Osteocyte (in vitro differentiated cells): Measurements from ENCODE around the gene NR1H2. TPM values are rescaled to one million over a fixed set of nuclear protein-coding genes. Genes with fewer than 3 reads are reported as not detected.

Experiments used
- DNase-seq: peaks from one replicate; pipeline ENCODE4 v3.0.0; 2021; ENCODE audit warnings: mixed read lengths; ENCODE audit not compliant: unreplicated experiment; ENCODE audit errors: extremely low spot score
- H3K27ac Mint-ChIP-seq: one replicate; pipeline ENCODE4 v1.8.0; 2021; ENCODE audit warnings: mild to moderate bottlenecking, mixed read lengths; ENCODE audit not compliant: unreplicated experiment
- H3K27me3 Mint-ChIP-seq: one replicate; pipeline ENCODE4 v1.8.0; 2021; ENCODE audit warnings: mixed read lengths; ENCODE audit not compliant: unreplicated experiment
- H3K36me3 Mint-ChIP-seq: one replicate; pipeline ENCODE4 v1.8.0; 2021; ENCODE audit warnings: mixed read lengths; ENCODE audit not compliant: unreplicated experiment
- H3K4me1 Mint-ChIP-seq: one replicate; pipeline ENCODE4 v1.8.0; 2021; ENCODE audit warnings: mixed read lengths; ENCODE audit not compliant: unreplicated experiment
- H3K4me3 Mint-ChIP-seq: one replicate; pipeline ENCODE4 v1.8.0; 2021; ENCODE audit warnings: mild to moderate bottlenecking, moderate library complexity, mixed read lengths; ENCODE audit not compliant: unreplicated experiment
- H3K9me3 Mint-ChIP-seq: one replicate; pipeline ENCODE4 v1.8.0; 2021; ENCODE audit warnings: mixed read lengths; ENCODE audit not compliant: unreplicated experiment
- CTCF ChIP-seq: fragments of 200-600 bp; sonication (generic); IDR thresholded peaks from 2 replicates; pipeline ENCODE4 v1.5.0; 2021; ENCODE audit warnings: antibody characterized with exemption, mild to moderate bottlenecking, moderate library complexity
- total RNA-seq: library from RNA; stranded (reverse); gene quantifications from 2 replicates; pipeline ENCODE4 v1.2.1, GENCODE V29; 2021

NR1H2 gene
- total RNA-seq, 1 donor from 2014 or later, result 64.5 TPM

GRCh38 chr19:50380137-50380536 is 3.9 kb downstream of the NR1H2 start:
- H3K27ac Mint-ChIP-seq, result no peak overlapping the region
- no peak overlapping the region for H3K4me3 Mint-ChIP-seq
- DNase-seq, result no peak
- H3K4me1 Mint-ChIP-seq, result peaks cover 18% of the 10 kb centered on the region
- no peaks in the 10 kb centered on the region for H3K27me3 Mint-ChIP-seq
- TF ChIP-seq CTCF, result no peak
- H3K36me3 Mint-ChIP-seq, result peaks cover 28% of the 10 kb centered on the region
- no peaks in the 10 kb centered on the region for H3K9me3 Mint-ChIP-seq

- Mint-ChIP-seq H3K9me3 (no peaks in the 10 kb centered on the region), H3K4me1 (peaks cover 20% of the 10 kb centered on the region), H3K27ac (no peak overlapping the region), H3K27me3 (no peaks in the 10 kb centered on the region), H3K4me3 (no peak overlapping the region), H3K36me3 (peaks cover 28% of the 10 kb centered on the region)
- TF ChIP-seq CTCF, result no peak
- DNase-seq, result no peak
Measured at GRCh38 chr19:50380751-50381151, 4.5 kb downstream of the NR1H2 start.

- H3K4me1 Mint-ChIP-seq, result peaks cover 15% of the 10 kb centered on the region
- H3K27me3 Mint-ChIP-seq, result no peaks in the 10 kb centered on the region
- no peak overlapping the region for H3K27ac Mint-ChIP-seq
Measured at GRCh38 chr19:50381881-50382729, 5.8 kb downstream of the NR1H2 start.

GRCh38 chr19:50383001-50383851 is 7.0 kb downstream of the NR1H2 start:
- Mint-ChIP-seq H3K27ac (peak overlapping the region; percentile 95), H3K4me3 (peak overlapping the region; percentile 94)

More at GRCh38 chr19:50381881-50382729, 5.8 kb downstream of the NR1H2 start:
- no peak for DNase-seq
- Mint-ChIP-seq H3K4me3 (no peak overlapping the region), H3K9me3 (no peaks in the 10 kb centered on the region), H3K36me3 (peaks cover 26% of the 10 kb centered on the region)
- no peak for TF ChIP-seq CTCF

More at GRCh38 chr19:50383001-50383851, 7.0 kb downstream of the NR1H2 start:
- DNase-seq, result no peak
- Mint-ChIP-seq H3K27me3 (no peaks in the 10 kb centered on the region), H3K36me3 (peaks cover 21% of the 10 kb centered on the region), H3K4me1 (peaks cover 15% of the 10 kb centered on the region), H3K9me3 (no peaks in the 10 kb centered on the region)
- no peak for TF ChIP-seq CTCF
